LNCAP (cell line): ENCODE results near the gene ARNT2.

Experiments
- TF ChIP-seq, protein P1 (sequence below): fragments of 450-650 bp; IDR thresholded peaks from 2 replicates; pipeline ENCODE4 v1.5.1; 2017; ENCODE audit warnings: mild to moderate bottlenecking

The ARNT2 gene

DNA sequence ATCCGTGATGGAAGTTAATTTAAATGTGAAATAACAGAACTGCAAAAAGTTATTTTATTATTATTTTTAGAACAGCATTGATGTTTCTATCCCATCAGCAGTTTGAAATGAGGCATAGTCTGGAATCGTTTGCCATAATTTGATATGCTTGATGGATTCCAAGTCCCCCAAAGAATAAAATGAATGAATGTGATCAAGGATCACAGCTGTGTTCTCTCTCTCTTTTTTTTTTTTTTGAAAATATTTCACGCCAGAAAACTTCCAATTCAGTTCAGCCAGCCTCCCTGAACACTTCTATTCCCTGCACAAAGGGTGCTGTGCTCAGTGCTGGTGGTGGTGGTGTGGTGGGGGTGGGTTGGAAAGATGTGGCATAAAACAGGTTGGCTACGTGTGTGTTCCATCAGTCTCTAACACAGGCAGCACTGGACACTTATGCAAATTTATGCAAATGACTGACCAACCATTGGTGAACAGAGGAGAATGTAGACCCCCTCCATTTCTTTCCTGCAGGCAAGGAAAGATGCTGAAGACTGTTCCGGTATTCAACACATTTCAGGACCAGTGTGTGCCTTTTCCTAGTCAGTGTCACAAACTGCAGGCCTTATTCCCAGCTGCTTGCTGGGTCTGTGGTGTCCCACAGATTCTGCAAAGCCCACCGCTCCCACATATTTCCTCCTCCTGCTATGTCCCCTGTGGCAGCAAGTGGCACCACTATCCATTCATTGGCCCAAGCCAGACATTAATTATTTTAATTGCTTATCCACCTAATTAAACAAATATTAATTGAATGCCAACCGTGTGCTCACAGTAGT lies 10.6 kb downstream of the ARNT2 start:
- TF ChIP-seq, protein P1, sequence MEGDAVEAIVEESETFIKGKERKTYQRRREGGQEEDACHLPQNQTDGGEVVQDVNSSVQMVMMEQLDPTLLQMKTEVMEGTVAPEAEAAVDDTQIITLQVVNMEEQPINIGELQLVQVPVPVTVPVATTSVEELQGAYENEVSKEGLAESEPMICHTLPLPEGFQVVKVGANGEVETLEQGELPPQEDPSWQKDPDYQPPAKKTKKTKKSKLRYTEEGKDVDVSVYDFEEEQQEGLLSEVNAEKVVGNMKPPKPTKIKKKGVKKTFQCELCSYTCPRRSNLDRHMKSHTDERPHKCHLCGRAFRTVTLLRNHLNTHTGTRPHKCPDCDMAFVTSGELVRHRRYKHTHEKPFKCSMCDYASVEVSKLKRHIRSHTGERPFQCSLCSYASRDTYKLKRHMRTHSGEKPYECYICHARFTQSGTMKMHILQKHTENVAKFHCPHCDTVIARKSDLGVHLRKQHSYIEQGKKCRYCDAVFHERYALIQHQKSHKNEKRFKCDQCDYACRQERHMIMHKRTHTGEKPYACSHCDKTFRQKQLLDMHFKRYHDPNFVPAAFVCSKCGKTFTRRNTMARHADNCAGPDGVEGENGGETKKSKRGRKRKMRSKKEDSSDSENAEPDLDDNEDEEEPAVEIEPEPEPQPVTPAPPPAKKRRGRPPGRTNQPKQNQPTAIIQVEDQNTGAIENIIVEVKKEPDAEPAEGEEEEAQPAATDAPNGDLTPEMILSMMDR, result no peak

DNA sequence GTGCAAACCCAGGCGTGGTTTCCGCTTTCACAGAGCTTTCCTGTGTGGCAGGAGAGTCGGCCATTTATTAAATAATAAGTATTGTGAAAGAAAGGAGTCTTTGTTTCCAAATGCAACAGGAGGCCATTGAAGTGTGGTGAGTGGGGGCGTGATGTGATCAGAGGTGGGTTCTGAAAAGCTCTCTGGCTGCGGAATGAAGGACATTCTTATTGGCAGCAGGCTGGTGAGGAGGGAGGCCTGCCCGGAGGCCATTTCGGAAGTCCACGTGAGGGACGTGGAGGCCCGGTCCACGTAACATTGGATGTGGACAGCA lies 11.1 kb downstream of the ARNT2 start:
- TF ChIP-seq, protein P1, result no peak

DNA sequence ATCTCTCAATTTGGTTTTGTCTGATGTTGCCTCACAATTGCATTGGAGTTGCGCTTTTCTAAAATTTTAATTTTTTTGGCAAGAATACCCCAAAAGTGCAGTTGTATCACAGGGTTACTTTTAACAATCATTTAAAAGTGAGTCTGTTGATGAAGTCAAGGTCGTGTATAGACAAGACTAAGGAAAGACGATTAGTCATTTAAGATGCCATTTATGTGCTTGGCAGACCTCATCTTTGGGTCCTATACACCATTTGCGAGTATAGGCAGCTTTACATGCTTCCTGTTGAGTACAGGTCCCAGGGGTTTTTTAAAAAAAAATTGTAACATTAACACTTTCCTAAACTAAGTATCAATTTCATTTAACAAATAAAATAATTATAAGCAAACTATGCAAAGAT lies 12.5 kb downstream of the ARNT2 start:
- TF ChIP-seq, protein P1, result no peak

DNA sequence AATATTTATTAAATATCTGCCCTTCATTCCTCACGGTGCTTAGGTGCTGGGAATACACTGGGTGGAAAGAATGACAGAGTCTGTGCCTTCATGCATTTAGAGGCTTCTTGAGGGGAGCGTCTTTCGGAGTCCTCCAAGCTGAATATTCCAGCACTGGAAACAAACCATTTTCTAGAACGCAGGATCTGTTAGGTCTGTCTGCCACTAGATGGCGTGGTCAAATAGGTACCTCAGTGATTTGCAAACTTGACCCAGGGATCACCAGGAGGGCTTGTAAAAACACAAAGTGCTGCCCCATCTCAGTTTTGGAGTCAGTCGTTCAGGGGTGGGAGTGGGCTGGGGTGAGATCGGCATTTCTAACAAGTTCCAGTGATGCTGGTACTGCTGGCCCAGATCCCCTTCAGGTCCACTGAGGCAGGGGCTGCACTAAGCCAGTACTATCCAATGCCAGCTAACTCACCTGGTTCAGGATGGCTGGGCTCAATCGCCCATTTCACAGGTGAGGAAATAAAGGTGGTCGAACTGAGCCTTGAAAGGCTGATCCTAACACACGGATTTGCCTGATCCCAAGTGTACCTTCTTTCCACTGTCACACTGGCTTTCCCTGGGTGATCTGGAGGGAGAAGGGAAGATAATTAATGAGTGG lies 14.8 kb downstream of the ARNT2 start:
- TF ChIP-seq, protein P1, result peak; percentile 78

DNA sequence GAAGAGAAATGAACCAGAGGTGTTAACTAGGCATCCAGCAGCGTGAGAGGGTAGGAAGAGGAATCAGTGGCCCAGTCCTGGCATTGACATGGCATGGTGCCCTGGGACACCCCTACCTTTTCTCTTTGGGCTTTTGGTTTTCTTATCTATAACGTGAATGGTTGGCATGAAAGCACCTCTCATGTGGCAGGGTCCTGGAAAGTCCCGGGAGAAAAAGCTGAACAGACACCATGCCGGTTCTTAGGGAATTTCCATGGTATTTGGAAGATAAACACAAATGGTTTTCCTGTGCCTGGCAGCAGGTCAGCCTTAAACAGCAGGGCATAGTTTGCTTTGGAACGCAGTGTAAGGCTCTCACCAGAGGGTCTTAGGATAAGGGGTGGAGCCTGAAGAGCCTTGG lies 15.4 kb downstream of the ARNT2 start:
- TF ChIP-seq, protein P1, result no peak

DNA sequence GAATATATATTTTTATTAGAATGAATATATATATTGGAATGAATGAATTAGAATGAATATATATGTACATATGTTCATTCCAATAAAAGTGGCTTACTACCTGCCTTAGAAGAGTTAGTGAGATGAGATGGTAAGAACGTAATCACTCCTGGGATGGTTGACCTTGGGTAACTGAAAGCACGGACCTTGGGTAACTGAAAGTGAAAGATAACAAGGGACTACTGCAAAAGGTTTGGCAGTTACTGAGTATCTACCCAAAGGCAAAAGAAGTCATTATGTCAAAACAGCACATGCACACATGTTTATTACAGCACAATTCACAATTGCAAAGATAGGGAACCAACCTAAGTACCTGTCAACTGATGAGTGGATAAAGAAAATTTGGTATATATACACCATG lies 16.5 kb downstream of the ARNT2 start:
- TF ChIP-seq, protein P1, result no peak

DNA sequence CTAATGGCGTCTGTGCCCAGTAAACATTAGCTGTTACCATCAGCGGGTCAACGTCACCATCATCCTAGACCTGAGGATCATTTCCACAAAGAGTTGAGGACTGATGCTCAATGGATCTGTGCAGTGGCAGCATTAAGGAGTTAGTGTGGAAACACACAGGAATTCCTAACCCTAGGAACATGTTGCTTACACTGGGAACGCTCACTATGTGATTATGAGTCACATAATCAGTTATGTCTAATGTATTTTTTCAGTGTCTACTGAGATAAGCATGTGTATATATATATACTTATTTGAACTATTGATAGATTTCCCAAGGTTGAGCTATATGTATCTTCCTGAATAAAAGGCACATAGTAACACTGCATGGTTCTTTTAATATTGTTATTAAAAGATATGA lies 19.0 kb downstream of the ARNT2 start:
- TF ChIP-seq, protein P1, result no peak
